Measurements from ENCODE around the gene PTPRG.

Gene PTPRG

GRCh38 chr3:62332835-62333244, 771.5 kb downstream of the PTPRG start:
- DNase-seq = peak; percentile 36

DNA sequence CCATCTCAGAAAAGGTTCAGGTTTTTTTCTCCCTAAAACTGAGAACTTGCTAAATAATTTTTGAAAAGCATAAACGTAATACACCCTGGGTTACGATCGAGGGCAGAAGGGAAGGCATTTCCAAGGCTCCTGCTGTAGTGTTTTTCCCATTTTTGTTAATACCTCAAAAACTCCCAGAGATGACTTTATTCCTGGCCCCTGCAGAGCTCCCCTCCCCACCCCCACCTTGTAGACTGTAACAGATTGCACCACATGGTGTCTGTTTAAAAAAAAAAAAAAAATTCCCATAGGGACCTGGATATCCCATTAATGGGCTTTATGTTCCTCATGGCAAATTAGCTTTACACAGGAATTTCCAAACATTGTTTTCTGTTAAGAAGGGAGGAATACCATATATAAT, 773.8 kb downstream of the PTPRG start:
- DNase-seq = no peak

- no peak for DNase-seq
These were observed 782.4 kb downstream of the PTPRG start for GRCh38 chr3:62343755-62344154.
